OCI-LY7 (cell line): ENCODE measurements around the gene KRT83.

Experiments
- CTCF ChIP-seq: fragments of 200-600 bp; sonication (generic); conservative IDR thresholded peaks from 2 replicates; pipeline ENCODE4 v1.5.1; 2014; ENCODE audit warnings: mild to moderate bottlenecking, antibody characterized with exemption, low read length, moderate library complexity, mixed read lengths
- EZH2phosphoT487 ChIP-seq: fragments of 200-600 bp; sonication (generic); IDR thresholded peaks from 2 replicates; pipeline ENCODE4 v1.6.1; 2018; ENCODE audit warnings: low read depth, borderline replicate concordance, mild to moderate bottlenecking, mixed run types, antibody characterized with exemption, low read length, moderate library complexity, mixed read lengths

DNA sequence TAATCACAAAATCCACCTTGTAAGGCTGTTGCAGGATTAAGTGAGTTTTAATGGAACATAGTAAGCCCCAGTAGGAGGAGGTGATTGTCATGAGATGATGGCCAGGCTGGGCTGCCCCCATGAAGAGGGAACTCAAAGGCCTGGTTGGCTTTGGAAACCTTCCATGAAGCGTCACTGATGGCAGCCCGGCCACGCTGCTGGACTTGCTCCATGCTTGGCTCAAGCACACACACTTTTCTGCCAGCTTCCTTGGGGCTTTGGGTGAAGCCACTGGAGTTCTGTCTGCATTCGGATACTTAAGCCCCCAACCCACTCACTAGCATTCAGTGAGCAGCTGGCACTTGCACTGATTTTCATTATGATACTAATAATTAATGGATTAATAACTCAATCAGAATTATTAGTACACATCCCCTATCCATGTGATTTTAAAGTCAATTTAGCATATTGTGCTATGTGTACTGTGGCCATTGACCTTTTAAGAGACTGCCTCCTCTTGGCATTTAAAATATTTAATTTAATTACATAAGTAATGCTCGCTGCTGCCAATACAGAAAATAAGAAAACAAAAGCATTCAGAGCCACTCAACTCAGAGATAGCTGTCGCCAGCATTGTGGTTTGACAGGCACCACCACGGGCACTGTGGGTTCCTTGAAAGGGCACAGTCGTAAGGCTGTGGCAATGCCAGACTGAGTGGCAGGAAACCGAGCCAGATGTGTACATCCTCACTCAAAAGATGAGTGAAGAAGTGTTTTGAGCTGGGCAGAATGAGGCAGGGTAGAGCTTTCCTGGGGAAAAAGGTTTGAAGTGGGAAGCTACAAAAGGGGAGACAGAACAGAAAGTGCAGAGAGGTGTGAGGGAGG lies 30.2 kb upstream of the KRT83 start:
- TF ChIP-seq EZH2phosphoT487 (no peak), CTCF (no peak)
